Measurements from ENCODE around the gene RAPGEF4.

DNA sequence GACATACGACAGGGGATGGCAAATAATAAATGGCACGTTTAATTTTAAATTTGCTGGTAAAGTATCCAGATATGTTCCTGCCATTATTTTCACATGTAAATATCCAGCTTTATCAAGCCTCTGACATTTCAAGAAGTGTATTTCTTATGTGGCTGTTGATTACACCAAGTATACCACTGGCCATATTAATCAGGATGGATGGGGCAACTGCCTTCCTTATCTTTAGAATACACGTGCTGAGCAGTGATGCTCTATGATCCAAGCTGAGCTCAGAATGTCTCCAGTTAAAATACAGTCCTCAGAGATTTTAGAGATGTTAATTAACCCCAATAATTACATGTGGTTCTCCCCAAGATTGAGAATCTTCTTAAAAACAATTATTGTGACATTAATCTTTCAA is 38.3 kb upstream of the RAPGEF4 start:
- TF ChIP-seq, protein P1, sequence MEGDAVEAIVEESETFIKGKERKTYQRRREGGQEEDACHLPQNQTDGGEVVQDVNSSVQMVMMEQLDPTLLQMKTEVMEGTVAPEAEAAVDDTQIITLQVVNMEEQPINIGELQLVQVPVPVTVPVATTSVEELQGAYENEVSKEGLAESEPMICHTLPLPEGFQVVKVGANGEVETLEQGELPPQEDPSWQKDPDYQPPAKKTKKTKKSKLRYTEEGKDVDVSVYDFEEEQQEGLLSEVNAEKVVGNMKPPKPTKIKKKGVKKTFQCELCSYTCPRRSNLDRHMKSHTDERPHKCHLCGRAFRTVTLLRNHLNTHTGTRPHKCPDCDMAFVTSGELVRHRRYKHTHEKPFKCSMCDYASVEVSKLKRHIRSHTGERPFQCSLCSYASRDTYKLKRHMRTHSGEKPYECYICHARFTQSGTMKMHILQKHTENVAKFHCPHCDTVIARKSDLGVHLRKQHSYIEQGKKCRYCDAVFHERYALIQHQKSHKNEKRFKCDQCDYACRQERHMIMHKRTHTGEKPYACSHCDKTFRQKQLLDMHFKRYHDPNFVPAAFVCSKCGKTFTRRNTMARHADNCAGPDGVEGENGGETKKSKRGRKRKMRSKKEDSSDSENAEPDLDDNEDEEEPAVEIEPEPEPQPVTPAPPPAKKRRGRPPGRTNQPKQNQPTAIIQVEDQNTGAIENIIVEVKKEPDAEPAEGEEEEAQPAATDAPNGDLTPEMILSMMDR (IDR thresholded peaks at IDR 0.05), result no peak
- TF ChIP-seq EP300 (IDR thresholded peaks at IDR 0.05) (no peak), POLR2A (IDR thresholded peaks at IDR 0.05) (no peak), POLR2AphosphoS5 (IDR thresholded peaks at IDR 0.05) (no peak)

All from sigmoid colon (tissue), 4 donors.